Measurements from ENCODE around the gene ZNF747.

The ZNF747 gene

DNA sequence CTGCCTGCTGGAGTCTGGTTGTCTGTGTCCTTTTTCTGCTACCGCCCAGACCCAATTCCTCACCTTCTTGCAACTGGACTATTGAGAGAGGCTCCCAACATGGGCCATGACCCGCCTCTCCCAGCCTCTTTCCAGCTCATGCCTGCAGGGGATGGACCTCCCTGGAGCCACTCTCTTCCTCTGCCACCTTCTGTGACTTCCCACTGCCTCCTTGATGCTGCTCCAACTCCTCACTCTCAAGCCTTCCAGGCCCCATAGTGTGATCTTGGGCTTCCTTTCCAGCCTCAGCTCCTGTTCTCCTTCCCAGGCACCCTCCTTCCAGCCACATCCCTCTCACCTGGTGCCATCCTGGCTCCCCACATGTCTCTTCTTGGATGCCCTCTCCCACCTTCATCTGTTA is 19.4 kb downstream of the ZNF747 start:
- DNase-seq: no peak

DNA sequence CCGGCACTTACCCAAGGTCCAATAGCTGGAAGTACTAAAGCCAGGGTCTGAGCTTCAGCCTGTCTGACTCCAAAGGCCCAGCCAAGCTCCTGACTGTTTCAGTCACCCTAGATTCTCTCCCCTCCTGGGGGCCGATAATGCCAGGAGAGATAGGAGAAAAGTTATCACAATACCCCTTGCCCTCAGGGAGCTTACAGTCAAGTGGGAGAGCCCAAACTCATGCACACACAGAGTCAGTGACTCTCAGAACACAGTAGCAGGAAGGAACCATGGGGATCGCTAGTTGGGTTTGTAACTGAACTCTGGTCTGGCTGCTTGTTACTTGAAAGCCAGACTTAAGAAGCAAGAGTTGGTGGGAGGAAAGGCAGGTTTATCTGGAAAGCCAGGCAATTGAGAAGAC is 23.1 kb downstream of the ZNF747 start:
- no peak for DNase-seq

DNA sequence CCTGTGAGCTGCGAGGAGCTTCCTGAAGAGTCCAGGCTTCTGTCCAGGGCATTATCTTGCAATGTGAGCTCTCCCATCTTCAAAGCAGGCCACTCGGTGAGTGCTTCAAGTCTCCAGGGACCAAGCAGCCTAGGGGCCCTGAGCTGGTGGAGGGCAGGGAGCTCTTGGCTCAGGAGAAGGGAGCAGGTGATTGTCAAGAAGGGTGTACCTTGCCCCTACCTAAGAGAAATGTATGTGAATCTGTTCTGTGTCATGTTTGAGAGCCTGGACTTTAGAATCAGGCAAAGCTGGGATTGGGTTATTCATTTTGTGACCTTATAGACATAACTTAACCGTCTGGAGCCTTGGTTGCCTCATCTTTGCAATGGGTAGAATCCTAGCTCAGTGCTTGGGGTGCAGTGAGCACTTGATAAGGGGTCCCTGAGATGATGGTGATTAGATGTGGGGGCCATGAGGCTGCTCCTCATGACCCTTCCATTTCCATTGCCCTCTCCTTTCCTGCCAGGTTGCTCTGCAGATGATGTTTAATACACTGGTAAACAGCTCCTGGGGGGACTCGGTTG is 24.2 kb downstream of the ZNF747 start:
- DNase-seq: no peak

DNA sequence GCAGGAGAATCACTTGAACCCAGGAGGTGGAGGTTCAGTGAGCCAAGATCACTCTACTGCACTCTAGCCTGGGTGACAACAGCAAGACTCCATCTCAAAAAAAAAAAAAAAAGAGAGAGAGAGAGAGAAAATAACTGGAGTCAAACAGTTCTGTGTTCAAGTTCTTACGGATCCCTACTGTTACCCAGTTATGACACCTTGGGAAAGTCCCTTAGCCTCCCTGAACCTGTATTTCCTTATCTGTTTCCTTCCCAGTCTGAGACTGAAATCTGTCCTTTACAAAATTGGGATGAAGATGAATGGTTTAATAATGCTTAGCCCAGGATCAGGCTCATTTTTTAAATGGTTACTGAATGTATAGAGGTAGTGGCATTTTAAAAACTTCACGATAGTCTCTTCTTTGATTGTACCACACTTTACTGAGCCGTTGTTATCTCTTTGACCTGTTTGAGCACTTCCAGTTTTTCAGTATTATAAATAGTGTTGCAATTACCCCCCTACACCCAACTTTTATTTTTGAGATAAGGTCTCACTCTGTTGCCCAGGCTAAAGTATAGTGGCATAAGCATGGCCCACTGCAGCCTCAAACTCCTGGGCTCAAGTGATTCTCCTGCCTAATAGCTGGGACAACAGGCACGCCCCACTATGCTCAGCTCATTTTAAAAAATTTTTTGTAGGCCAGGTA is 25.4 kb downstream of the ZNF747 start:
- no peak for DNase-seq

DNA sequence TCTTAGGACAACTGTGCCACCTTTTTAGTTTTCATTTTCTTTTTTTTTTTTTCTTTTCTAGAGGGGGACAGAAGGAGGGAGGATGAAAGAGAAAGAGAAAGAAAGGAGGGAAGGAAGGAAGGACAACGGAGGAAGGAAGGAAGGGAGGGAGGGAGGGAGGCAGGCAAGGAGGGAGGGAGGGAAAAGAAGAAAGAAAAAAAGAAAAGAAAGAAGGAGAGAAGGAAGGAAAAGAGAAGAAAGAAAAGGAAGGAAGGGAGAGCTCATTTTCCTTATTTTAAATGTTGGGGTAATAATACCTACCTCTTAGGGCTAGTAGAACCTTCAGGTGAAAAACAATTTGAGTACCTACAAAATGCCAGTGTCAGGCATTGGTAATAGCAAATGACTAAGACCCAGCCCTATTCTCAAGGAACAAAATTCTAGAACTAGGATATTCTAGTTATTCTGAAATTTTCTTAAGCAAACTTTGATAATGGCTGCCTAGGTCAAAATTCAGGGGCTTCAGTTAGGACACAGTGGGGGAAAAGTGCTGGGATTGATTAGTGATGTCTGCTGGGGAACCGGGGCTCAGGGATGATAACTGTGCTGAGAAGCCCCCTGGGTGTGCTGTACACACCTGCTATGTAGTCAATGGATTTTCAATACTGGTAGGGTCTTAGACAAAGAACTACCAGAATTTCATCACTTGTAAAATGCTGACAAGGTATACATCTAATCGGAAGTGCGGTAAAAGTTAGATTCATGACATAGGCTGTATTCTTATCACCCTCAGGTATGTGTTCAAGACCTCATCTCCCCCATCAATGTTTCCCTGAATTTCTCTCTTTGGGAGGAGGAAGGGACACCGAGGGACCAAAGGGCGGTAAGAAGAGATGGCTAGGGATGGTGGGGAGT is 31.0 kb downstream of the ZNF747 start:
- no peak for DNase-seq

DNA sequence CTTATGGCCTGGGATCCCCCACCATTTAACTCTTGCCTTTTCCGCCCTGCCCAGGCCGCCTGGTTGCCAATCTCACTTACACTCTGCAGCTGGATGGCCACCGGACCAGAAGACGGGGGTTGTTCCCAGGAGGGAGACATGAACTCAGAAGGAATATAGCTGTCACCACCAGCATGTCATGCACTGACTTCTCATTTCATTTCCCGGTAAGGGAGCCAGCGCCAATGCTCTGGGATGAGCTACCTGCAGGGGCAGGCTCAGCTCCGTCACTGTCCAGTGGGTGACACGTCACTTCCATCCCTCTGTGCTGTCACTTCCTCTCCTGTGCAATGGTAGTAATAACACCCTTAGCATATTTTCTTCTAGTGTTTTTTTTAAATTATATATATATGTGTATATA is 35.4 kb downstream of the ZNF747 start:
- DNase-seq: no peak

DNA sequence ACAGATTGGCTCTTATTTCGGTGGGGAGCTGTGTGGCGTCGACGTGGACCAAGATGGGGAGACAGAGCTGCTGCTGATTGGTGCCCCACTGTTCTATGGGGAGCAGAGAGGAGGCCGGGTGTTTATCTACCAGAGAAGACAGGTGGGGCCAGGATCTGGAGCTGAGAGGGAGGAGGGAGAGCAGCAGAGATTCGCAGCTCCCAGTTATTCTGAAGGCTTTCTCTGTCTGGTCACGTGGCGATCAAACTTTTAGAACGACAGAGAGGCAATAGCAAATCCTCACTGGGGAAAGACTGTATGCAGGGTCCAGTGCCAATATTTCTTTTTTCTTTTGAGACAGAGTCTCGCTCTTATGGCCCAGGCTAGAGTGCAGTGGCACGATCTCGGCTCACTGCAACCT is 39.9 kb downstream of the ZNF747 start:
- no peak for DNase-seq

DNA sequence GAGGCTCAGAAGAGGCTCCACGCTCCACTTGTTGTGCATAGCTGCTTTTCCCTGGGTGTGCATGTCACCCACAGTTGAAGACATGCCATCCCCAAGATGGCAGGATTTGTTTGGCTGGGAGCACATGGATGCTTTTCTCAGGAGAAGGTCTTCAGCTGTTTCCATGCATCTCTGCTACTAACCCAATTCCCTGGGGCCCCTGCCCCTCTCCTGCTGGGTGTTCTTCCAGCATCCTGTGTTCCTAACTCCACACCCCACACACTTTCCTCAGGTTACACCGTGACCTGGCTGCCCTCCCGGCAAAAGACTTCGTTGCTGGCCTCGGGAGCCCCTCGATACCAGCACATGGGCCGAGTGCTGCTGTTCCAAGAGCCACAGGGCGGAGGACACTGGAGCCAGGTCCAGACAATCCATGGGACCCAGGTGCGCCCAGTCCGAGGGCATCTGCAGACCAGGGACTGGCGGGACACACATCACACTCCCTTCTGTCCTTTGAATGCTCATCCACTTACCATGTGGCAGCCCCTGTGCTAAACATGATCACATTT is 40.6 kb downstream of the ZNF747 start:
- DNase-seq: no peak

DNA sequence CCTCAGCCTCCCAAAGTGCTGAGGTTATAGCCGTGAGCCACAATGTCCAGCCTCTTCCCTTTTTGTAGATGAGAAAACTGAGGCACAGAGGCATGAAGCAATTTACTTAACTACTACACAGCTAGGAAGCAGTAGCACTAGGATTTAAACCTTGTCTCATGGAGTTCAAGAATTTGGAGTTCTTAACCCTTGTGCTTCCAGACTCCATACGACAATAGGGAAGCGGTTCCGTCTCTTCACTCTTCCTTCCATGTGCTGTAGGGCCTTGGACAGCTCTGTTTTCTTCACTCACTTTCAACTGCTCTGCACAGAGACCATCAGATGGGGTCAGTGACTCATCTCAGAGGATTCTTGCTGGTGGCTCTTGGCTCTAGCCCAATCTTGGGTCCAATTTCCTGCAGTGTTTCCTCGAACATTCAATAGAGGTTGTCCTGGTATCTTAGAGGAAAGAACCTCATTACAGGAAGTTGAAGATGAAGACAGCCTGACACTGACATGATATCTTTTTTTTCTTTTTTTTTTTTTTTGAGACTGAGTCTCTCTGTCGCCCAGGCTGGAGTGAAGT is 42.8 kb downstream of the ZNF747 start:
- no peak for DNase-seq

DNA sequence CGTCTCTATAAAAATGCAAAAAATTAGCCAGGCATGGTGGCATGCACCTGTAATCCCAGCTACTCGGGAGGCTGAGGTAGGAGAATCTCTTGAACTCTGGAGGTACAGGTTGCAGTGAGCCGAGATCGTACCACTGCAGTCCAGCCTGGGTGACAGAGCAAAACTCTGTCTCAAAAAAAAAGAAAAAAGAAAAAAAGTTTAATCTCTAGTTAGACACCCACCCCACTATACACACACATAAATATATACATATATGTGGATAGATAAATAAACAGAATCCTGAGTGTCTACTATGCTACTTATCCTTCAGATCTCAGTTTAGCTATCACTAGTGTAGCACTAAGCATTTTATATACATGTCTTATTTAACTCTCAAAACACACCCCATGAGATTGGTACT is 43.4 kb downstream of the ZNF747 start:
- DNase-seq: no peak

DNA sequence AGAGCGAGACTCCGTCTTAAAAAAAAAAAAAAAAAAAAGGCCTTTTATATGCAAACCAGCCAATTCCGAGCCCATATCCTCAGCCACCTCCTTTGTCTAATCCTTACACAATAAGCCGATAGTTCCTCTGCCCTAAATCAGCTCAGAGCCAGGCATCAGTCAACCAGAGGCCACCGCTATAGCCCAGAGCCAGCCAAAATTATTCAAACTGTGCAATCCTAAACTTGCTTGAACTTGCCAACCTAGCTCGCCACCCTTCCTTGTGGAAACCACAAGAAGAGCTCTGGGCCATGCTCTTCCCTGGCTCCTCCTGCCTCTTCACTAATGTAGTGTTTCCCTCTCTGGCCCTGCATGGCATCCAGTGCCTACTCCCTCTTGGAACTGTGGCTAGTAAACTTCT is 44.4 kb downstream of the ZNF747 start:
- DNase-seq: no peak

DNA sequence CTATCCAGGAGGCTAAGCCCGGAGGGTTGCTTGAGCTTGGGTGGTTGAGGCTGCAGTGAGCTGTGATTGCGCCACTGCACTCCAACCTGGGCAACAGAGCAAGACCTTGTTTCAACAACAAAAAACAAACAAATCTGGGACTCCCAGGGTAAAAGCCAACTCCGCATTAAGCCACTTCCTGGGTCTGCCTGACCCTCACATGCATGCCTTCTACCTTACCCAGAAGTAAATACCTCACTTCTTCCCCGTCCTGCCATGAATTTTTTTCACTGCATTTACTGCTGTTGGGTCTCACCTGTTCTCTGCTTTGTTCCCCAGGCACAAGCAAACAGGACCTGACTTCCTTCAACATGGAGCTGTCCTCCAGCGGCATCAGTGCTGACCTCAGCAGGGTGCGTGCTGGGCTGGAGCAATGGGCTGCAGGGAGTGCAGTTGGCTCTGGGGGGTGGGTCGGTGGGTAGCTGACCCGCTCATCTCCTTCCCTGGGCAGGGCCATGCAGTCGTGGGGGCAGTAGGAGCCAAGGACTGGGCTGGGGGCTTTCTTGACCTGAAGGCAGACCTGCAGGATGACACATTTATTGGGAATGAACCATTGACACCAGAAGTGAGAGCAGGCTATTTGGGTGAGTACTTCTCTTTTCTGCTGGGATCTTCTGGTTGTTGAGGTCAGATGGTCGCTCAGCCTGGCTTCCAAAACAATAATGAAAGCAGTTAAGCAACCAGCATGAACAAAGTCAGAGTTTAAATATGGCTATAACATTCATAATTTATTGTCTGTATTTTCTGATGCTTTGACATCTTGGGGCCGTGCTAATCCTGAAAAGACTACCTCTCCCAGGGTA is 45.7 kb downstream of the ZNF747 start:
- no peak for DNase-seq

DNA sequence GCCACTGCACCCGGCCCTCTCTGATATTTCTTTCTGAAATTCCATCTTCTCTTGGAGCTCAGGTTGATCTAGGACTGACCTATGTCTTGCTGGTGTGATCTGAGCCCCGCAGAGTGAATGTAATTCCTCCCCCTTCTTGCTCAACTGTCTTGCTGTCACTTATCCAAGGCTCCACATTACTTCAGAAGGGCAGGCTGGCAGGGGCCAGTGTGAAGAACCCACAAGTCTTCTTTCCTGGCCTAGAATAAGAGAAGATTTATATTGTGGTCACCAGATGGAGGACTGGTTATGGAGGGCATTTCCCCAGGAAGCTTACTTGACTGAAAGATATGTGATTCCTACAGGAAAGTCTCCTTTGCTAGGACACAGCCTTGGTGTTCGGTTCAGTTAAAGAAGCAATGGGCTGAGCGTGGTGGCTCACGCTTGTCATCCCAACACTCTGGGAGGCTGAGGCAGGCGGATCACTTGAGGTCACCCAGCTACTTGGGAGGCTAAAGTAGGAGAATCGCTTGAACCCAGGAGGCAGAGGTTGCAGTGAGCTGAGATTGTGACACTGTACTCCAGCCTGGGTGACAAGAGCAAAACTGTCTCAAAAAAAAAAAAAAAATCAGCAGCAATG is 48.7 kb downstream of the ZNF747 start:
- no peak for DNase-seq

DNA sequence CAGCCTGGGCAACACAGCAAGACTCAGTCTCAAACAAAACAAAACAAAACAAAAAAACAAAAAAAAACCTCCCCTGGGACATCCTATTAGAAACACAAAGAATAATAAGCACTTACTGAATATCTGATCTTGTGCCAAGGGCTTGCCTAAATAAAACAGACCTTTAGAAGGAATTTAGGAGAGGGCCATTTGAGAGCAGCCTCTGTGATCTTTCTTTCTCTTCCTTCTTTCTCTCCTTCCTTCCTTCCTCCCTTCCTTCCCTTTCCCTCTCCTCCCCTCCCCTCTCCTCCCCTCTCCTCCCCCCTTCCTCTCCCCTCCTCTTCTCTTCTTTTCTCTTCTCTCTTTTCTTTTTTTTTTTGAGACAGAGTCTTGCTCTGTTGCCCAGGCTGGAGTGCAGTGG is 49.8 kb downstream of the ZNF747 start:
- DNase-seq: no peak

DNA sequence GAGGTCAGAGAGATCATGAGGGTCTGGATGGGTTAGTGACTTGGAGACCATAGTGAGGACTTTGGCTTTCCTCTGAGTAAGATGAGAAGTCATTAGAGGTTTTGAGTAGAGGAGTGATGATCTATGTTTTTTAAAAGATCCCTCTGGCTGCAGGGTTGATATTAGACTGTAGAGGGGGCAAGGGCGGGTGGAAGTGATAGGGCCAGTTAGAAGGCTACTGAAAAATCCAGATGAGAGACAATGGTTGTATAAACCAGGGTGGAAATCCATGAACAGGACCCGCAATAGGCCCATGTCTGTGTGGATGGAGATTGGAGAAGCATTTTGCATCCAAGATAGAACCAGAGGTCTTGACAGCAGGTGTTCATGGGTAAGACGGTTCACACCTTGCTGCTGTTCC is 52.3 kb downstream of the ZNF747 start:
- no peak for DNase-seq

DNA sequence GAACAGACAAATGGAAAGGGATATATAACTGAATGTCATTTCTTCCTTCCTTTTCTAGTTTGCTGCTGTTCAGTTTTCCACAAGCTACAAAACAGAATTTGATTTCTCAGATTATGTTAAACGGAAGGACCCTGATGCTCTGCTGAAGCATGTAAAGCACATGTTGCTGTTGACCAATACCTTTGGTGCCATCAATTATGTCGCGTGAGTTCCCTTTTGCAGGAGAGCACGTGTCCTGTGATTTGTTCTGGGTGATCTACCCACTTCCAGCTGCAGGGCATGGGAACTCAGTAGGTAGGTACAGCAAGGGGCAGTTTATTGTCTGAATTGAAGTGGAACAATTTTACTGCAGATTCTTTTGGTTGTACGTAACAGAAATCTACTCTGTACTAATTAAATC is 53.3 kb downstream of the ZNF747 start:
- DNase-seq: no peak
